Gastrocnemius medialis (tissue), 4 donors: ENCODE measurements around the gene ERC1. TPM values are rescaled to one million over a fixed set of nuclear protein-coding genes. Genes with fewer than 3 reads are reported as not detected.

Experiments
- ATAC-seq, 2 donors: fragments of 150-250 bp; one replicate each; pipeline ENCODE4 v1.9.1; 2016
- DNase-seq, 2 donors: peaks; one replicate each; pipeline ENCODE4 v3.0.0-alpha.2; 2019
- H3K27ac ChIP-seq, 4 donors: fragments of 200-600 bp; sonication (generic); 1 replicate in 1 of 4; 2 replicates in 3 of 4; pipeline ENCODE4 v1.5.1; 2016 to 2018; ENCODE audit warnings: mild to moderate bottlenecking in 2 of 4, moderate library complexity in 1 of 4
- H3K27me3 ChIP-seq, 3 donors: fragments of 200-600 bp; sonication (generic) in 2 of 3; 1 replicate in 1 of 3; 2 replicates in 2 of 3; pipeline versions ENCODE4 v1.5.1 to v1.6.0; 2016 to 2019; ENCODE audit warnings: mild to moderate bottlenecking in 1 of 3, moderate library complexity in 1 of 3
- H3K36me3 ChIP-seq, 2 donors: fragments of 200-600 bp; sonication (generic) in 1 of 2; one replicate each; pipeline ENCODE4 v1.5.1; 2017 to 2018
- H3K4me1 ChIP-seq, 2 donors: fragments of 200-600 bp; sonication (generic) in 1 of 2; one replicate each; pipeline ENCODE4 v1.5.1; 2016 to 2017; ENCODE audit warnings: mild to moderate bottlenecking in 2 of 2
- H3K4me3 ChIP-seq, 4 donors: fragments of 200-600 bp; sonication (generic) in 3 of 4; 1 replicate in 1 of 4; 2 replicates in 3 of 4; pipeline ENCODE4 v1.5.1; 2016 to 2019; ENCODE audit warnings: mild to moderate bottlenecking in 2 of 4
- H3K9me3 ChIP-seq, 3 donors: fragments of 200-600 bp; sonication (generic) in 2 of 3; 1 replicate in 1 of 3; 2 replicates in 2 of 3; pipeline ENCODE4 v1.5.1; 2016 to 2019
- POLR2A ChIP-seq, 2 donors: fragments of 450-650 bp; IDR thresholded peaks; one replicate each; pipeline ENCODE4 v1.6.1; 2017; ENCODE audit warnings: antibody characterized with exemption in 2 of 2, mild to moderate bottlenecking in 2 of 2, moderate library complexity in 2 of 2
- in situ Hi-C, 4 donors: fragments of 200-750 bp; cut with MboI; loops; one replicate each; pipeline versions ENCODE4 v1.15.0 to v1.8.0; 2017; ENCODE audit warnings: low sequenced_read_pairs in 4 of 4
- intact Hi-C: fragments of 100-400 bp; cut with DNase I; formaldehyde crosslinking; loops from one replicate; pipeline ENCODE4 v1.15.1; 2023; ENCODE audit warnings: low total_unique reads
- total RNA-seq, 4 donors: library from RNA; depleted of rRNA; stranded (reverse); fragments of >200 nt; gene quantifications; one replicate each; pipeline versions ENCODE4 v1.1.0 to v1.2.3, GENCODE V29; 2016
- TF ChIP-seq, protein P1 (sequence below), 5 experiments: fragments of 450-650 bp in 3 of 5; fragments of 200-600 bp in 2 of 5; sonication (generic) in 2 of 5; IDR thresholded peaks in 4 of 5; conservative IDR thresholded peaks in 1 of 5; 1 replicate in 4 of 5; 2 replicates in 1 of 5; pipeline ENCODE4 v1.5.1; 2016 to 2019; ENCODE audit warnings: antibody characterized with exemption in 5 of 5, mild to moderate bottlenecking in 3 of 5, moderate library complexity in 3 of 5

ERC1 gene
- total RNA-seq, 4 donors from 2014 or later = 20.3 to 39.1 (median 23.5) TPM

GRCh38 chr12:1126091-1126490, 135.1 kb downstream of the ERC1 start:
- ATAC-seq (no peak), DNase-seq (no peak)
- no peaks in the 10 kb centered on the region for H3K4me1 ChIP-seq
- in situ Hi-C loops (no loop called here), intact Hi-C loops (no loop called here)
- no peak for TF ChIP-seq POLR2A (IDR thresholded peaks at IDR 0.05)
- TF ChIP-seq, protein P1, sequence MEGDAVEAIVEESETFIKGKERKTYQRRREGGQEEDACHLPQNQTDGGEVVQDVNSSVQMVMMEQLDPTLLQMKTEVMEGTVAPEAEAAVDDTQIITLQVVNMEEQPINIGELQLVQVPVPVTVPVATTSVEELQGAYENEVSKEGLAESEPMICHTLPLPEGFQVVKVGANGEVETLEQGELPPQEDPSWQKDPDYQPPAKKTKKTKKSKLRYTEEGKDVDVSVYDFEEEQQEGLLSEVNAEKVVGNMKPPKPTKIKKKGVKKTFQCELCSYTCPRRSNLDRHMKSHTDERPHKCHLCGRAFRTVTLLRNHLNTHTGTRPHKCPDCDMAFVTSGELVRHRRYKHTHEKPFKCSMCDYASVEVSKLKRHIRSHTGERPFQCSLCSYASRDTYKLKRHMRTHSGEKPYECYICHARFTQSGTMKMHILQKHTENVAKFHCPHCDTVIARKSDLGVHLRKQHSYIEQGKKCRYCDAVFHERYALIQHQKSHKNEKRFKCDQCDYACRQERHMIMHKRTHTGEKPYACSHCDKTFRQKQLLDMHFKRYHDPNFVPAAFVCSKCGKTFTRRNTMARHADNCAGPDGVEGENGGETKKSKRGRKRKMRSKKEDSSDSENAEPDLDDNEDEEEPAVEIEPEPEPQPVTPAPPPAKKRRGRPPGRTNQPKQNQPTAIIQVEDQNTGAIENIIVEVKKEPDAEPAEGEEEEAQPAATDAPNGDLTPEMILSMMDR (IDR thresholded peaks at IDR 0.05 in 4 of 5, conservative IDR thresholded peaks at IDR 0.05 in 1 of 5) = no peak
- no peak overlapping the region for H3K27ac ChIP-seq
- no peak overlapping the region for H3K4me3 ChIP-seq
- no peaks in the 10 kb centered on the region for H3K9me3 ChIP-seq
- no peaks in the 10 kb centered on the region for H3K27me3 ChIP-seq
- H3K36me3 ChIP-seq = no peaks in the 10 kb centered on the region

DNA sequence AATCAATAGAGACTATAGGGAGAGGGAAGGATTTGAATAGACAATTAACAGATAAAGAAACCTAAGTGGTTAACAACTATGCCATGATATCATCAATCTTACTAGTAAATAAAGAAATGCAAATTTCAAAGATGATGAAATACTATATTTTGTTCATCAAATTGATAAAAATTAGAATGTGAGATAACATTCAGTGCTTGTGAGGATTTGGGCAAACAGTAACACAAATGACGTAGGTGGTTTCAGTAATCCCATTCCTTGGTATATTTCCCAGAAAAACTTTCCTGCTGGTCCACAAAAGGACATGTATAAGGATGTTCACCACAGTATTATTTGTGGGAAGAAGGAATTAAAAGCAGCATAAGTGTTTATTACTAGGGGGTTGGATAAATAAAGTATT, 136.0 kb downstream of the ERC1 start:
- Histone ChIP-seq H3K9me3 (no peaks in the 10 kb centered on the region), H3K36me3 (no peaks in the 10 kb centered on the region), H3K4me1 (peaks cover 3 to 6% of the 10 kb centered on the region in 2 donors), H3K27ac (no peak overlapping the region), H3K27me3 (no peaks in the 10 kb centered on the region), H3K4me3 (no peak overlapping the region)
- no peak for ATAC-seq
- intact Hi-C loops (no loop called here), in situ Hi-C loops (no loop called here)
- no peak for DNase-seq
- no peak for TF ChIP-seq POLR2A (IDR thresholded peaks at IDR 0.05)
- TF ChIP-seq, protein P1 (IDR thresholded peaks at IDR 0.05 in 4 of 5, conservative IDR thresholded peaks at IDR 0.05 in 1 of 5) = no peak

- ATAC-seq (no peak), DNase-seq (no peak)
- TF ChIP-seq POLR2A (IDR thresholded peaks at IDR 0.05) = no peak
- TF ChIP-seq, protein P1 (IDR thresholded peaks at IDR 0.05 in 4 of 5, conservative IDR thresholded peaks at IDR 0.05 in 1 of 5) = no peak
- H3K4me3 ChIP-seq = no peak overlapping the region
- H3K36me3 ChIP-seq = no peaks in the 10 kb centered on the region
- intact Hi-C loops (no loop called here), in situ Hi-C loops (no loop called here)
- no peak overlapping the region for H3K27ac ChIP-seq
- H3K9me3 ChIP-seq = no peaks in the 10 kb centered on the region
- peaks cover 5 to 11% of the 10 kb centered on the region in 2 donors for H3K4me1 ChIP-seq
- H3K27me3 ChIP-seq = no peaks in the 10 kb centered on the region
Observed at GRCh38 chr12:1130164-1130563, 139.1 kb downstream of the ERC1 start.

DNA sequence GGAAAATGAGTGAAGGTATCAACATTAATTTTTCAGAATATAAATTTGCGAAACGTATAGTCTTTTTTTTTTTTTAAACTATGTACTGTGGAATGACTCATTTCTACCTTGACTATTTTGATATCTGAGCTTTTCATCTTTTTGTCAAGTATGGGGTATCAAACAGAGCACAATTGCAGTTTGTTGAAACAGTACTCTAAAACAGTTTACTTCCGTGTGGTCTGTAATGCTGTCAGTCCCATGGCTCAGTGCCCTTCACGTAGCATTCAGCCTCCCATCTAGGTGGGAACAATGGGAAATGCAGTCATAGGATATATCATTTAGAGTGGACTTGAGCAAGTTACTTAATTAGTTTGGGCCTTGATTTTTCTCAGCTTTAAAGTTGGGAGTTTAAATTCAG, 139.5 kb downstream of the ERC1 start:
- H3K9me3 ChIP-seq = no peaks in the 10 kb centered on the region
- no peak for ATAC-seq
- H3K27ac ChIP-seq = no peak overlapping the region
- no peaks in the 10 kb centered on the region for H3K36me3 ChIP-seq
- in situ Hi-C loops (no loop called here), intact Hi-C loops (no loop called here)
- no peak overlapping the region for H3K4me3 ChIP-seq
- no peaks in the 10 kb centered on the region for H3K27me3 ChIP-seq
- no peak for TF ChIP-seq POLR2A (IDR thresholded peaks at IDR 0.05)
- TF ChIP-seq, protein P1 (IDR thresholded peaks at IDR 0.05 in 4 of 5, conservative IDR thresholded peaks at IDR 0.05 in 1 of 5) = no peak
- peaks cover 5 to 11% of the 10 kb centered on the region in 2 donors for H3K4me1 ChIP-seq
- no peak for DNase-seq

- no peaks in the 10 kb centered on the region for H3K36me3 ChIP-seq
- peak overlapping the region in 1 of 4 donors; percentile 46 for H3K27ac ChIP-seq
- H3K9me3 ChIP-seq = no peaks in the 10 kb centered on the region
- H3K4me3 ChIP-seq = no peak overlapping the region
- no peaks in the 10 kb centered on the region for H3K27me3 ChIP-seq
- DNase-seq (peak in 1 of 2 donors; percentile 41), ATAC-seq (peak; percentile 46 to 96)
- H3K4me1 ChIP-seq = peaks cover 5 to 11% of the 10 kb centered on the region in 2 donors
- intact Hi-C loops (no loop called here), in situ Hi-C loops (no loop called here)
- TF ChIP-seq, protein P1 (IDR thresholded peaks at IDR 0.05 in 4 of 5, conservative IDR thresholded peaks at IDR 0.05 in 1 of 5) = no peak
- TF ChIP-seq POLR2A (IDR thresholded peaks at IDR 0.05) = no peak
Observed at GRCh38 chr12:1131811-1132224, 140.8 kb downstream of the ERC1 start.
